Uterine smooth muscle cell (primary cell): ENCODE data around the gene COPRS. TPM values are rescaled to one million over a fixed set of nuclear protein-coding genes. Genes with fewer than 3 reads are reported as not detected.

Experiments
- total RNA-seq: library from RNA; depleted of rRNA; stranded (reverse); fragments of >200 nt; gene quantifications from 2 replicates; pipeline ENCODE4 v1.2.3, GENCODE V29; 2014

The COPRS gene, protein sequence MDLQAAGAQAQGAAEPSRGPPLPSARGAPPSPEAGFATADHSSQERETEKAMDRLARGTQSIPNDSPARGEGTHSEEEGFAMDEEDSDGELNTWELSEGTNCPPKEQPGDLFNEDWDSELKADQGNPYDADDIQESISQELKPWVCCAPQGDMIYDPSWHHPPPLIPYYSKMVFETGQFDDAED
- 102 and 141 TPM in 2 replicates for total RNA-seq

DNA sequence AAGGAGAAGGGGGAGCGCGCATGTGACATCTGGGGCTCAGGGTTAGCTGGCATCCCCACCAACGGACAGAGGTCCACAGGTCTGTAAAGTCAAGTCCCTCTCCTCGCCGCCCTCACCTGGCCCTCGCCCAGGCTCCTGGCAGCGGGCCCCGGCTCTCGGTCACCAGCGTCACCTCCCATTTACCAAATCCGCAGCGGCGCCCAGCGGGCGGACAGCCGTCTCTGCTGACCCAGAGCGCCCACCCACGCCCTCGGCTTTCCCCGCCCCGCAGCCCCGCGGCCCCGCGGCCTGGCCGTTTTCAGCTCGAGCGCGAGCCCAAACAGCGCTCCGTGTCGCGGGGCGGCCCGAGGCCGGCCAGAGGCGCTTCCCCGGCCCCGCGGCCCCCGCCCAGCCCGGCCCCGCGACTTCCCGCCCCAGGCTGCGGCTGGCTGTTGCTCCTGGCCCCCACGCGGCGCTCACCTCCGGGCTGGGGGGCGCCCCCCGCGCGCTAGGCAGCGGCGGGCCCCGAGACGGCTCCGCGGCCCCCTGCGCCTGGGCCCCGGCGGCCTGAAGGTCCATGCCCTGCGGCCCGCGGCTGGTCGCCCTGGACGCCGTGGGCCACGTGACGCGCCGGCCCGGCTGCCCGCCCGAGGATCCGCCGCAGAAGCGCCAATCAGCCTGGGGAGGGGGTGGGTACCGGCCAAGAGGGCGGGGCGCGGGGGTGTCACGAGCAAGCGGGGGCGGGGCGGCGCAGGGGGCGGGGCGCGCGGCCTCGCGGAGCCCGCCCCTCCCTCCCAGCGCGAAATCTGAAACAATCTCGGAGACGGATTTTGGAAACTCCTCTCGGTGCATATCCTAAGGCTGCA is at the start of gene COPRS:
Gene COPRS (minus strand): TSS at position 603 of the 845 bp plus-strand sequence. CDS start 45 bp downstream, at position 558.

Other genes with a start within 250 kb of the COPRS start
- gene UTP6, start 42.5 kb upstream of the COPRS start, total RNA-seq: 46.1 and 49.5 TPM in 2 replicates
- 26.5 and 34.9 TPM in 2 replicates for gene SUZ12, start 77.8 kb upstream of the COPRS start, total RNA-seq
- gene LRRC37B, start 148.1 kb upstream of the COPRS start, total RNA-seq: 12.3 and 18.5 TPM in 2 replicates